GM18858 (cell line): ENCODE data around the gene FMNL3.
"Not testable (repeated sequence)": the region's sequence is repeated elsewhere in the genome, so short reads cannot be mapped to it uniquely, and the experiment has no call there.

Experiments used
- ATAC-seq: cut with Tn5 transposase; IDR thresholded peaks from one replicate; pipeline ENCODE4 v1.9.1; 2021; ENCODE audit not compliant: unreplicated experiment

FMNL3 gene

GRCh38 chr12:49713952-49714351 lies 6.7 kb upstream of the FMNL3 start:
- not testable (repeated sequence) for ATAC-seq

DNA sequence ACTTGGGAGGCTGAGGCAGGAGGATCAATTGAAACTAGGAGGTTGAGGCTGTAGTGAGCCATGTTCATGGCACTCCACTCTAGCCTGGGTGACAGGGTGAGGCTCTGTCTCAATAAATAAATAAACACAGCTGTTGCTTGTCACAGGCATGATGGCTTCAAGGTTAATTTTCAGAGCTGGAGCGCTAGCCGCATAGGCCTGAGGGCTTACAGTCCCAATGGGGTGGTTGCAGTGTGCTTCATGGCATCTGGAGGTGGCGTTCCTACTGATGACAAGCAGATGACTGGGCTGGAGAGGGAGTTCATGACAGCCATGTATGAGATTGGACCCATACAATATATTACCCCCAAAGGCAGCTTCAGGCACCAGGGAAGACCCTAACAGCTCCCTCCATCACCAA lies 1.6 kb upstream of the FMNL3 start:
- ATAC-seq = no peak

DNA sequence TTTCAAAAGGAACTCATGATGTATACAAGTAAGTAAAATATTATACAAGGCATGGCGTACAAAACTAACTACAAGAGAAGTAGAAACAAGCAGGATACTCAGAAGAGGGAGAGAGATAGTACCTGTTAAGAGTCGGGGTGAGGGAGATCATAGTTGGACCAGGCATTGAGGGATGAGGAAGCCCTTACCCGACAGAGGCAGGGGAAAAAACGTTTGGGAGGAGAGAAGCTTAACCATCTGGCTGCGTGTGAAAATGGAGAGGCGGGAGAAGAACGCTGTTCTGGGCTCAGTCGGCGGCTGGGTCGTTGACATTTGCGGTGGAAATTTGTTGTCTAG lies 575 bp upstream of the FMNL3 start:
- no peak for ATAC-seq

DNA sequence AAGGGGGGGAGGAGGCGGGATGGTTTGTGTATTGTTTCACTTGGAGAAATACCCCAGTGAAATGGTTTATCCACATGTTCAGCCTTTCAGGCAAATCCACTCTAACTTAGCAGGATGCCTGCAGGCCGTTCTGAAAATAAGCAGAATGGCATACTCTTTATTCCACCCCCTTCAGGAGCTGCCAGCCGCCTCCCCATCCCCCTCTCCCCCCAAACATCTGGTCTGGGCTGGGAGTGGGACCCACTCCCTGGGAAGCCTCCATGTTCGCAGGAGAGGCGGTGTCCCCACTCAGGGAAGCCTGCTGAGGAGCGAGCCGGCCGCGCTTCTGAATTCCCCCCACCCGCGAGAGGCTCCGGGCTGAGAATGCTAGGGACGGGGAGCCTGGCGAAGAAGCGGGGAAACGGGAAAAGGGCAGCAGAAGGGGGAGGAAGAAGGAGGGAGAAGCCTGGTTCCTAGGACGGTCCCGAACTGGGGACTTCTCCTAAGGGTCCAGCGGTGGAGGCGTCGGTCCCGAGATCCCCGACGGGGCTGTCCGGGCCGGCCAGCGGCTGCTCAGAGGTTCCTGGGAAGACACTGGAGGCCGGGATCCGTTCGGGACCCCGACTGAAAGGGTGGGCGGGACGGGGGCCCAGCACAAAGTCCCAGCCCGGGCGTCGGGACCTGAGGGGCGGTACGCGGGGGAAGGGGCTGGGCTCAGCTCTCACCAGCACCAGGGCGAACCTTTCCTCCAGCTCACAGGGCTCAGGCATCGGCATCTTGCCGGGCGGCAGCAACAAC lies 666 bp downstream of the FMNL3 start:
- peak; percentile 8 for ATAC-seq

DNA sequence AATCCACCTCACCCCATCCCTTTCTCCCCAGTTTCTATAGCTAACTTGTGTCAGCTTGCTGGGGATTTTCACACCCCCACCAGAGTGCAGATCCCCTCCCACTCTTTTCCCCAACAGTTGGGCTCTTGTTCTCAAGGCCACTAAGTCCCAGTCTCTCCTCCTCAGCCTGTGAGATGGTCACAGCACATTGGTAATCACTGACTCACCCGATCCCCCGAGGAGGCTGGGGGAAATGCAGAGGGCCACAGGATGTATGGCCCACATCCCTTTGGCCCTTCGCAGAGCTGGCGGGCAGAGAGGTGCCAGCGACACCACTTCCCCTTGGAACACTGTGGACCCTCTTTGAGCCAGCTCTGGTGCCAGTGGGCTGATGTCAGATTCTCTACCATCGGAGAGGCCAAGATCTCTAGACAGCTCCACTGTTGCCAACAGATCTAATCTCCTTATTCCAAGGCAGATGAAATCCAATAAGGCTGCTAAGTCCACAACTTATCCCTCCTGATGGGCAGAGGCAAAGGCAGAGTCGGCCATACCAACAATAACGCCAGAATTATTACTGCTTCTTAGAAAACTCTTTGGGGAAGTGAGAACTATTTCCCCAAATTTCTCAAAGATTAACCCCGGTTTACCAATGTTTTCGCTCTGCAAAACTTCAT lies 1.6 kb downstream of the FMNL3 start:
- ATAC-seq = no peak

DNA sequence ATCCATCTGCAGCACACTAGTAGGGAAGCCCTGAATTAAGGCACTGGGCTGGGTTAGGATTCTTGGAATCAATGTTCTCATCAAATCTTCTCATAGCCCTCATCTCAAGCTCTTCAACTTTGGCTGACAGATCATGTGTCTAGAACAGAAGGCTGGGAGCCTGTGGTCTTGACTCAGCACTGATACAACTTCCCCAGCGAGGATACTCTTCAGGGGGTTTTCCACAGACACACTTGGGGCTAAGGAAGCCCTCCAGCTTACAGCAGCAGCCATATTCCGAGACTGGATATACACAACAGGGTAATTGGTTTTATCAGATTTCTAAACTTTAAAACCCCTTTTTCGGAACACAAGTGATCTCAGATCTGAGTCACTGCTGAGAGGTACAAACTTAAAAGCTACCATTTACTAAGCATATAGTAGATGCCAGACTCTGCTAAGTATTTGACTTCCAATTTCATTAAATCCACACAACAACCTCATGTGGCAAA lies 3.5 kb downstream of the FMNL3 start:
- ATAC-seq = no peak

DNA sequence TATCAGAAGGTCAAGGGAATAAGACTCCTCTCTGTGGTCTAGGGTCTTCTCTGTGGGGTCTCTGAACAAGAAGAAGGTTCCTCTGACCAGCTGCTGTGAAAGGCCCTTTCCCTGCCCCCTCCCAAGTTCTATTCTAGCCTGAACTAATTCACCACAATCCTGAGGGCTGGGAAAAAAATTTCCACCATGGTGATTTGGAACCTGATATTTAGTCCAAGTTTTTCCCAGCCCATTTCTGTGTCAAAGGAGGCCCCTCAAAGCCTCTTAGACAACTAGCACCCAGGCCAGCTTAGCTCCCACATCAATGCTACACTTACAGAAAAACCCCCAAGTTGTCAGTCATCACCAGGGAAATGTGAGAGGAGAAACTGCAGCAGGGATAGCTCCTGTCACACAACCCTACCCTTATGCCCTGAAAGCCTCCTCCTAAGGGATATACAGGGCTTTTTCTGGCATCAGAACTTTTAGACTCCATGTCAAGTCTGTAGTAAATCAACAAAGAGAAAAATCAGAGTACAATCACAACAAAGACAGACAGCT lies 4.5 kb downstream of the FMNL3 start:
- no peak for ATAC-seq

GRCh38 chr12:49702009-49702408 lies 5.2 kb downstream of the FMNL3 start:
- no peak for ATAC-seq

DNA sequence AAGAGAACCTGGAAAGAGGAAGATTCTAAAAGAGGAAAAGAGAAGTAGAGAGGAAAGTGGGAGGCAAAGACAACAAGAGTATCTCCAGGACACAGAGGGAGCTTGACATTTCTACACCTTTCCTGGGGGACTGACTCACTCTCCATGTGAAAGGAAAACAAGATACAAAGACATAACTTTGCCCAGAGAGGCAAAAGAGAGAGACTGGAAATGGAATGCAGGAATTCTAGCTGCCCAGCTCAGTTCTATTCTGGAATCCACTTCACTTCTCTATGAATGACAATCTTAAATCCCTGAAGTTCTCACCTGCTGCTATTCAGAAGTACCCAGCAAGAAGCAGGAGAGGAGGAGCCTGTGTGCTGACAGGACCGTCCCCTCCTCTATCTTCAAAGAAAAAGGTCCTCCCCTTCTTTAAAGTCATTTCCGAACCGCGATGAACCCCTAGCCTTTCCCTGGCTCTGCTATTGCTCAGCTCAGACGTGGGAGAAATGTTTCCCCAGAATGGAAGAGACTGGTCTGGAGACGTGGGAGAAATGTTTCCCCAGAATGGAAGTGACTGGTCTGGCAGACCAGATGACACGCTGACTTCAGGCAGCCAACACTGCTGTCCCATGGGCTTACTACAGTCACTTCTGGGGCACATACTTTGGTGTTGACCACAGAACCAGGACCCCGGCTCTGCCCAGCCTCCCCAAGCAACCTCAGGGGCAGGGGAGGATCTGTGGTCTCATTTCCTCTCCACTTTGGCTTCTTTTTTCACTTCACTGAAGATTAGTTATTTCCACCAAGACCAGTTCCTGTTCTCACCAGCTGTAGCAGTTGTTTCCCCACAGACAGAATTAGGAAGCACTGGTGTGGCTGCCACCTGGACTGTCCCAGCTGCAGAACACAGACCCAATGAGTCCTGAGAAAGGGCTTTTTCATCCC lies 8.3 kb downstream of the FMNL3 start:
- ATAC-seq = peak; percentile 54

GRCh38 chr12:49697808-49698207 lies 9.4 kb downstream of the FMNL3 start:
- ATAC-seq = no peak

- ATAC-seq = no peak
Measured at GRCh38 chr12:49696723-49697122, 10.5 kb downstream of the FMNL3 start.

GRCh38 chr12:49693931-49694444 lies 13.2 kb downstream of the FMNL3 start:
- no peak for ATAC-seq

DNA sequence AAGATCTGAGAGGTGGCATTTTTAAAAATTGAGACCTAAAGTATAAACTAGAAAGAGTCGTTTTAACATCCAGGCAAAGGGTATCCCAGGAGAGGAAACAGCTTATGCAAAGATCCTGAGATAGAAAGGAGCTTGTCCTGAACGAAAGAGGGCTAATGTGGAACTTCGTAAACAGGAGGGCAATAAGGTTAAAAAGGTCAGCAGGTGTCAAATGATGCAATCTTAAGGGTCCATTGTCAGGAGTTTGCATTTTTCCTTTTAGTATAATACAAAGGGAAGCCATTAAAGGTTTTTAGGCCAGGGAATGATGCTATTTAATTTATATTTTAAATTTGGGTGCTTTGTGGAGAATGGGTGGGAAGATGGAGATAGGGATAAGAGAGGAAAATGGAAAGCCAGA lies 14.4 kb downstream of the FMNL3 start:
- no peak for ATAC-seq

GRCh38 chr12:49689785-49690184 lies 17.4 kb downstream of the FMNL3 start:
- ATAC-seq = no peak

- ATAC-seq = no peak
Measured at GRCh38 chr12:49689237-49689636, 18.0 kb downstream of the FMNL3 start.

DNA sequence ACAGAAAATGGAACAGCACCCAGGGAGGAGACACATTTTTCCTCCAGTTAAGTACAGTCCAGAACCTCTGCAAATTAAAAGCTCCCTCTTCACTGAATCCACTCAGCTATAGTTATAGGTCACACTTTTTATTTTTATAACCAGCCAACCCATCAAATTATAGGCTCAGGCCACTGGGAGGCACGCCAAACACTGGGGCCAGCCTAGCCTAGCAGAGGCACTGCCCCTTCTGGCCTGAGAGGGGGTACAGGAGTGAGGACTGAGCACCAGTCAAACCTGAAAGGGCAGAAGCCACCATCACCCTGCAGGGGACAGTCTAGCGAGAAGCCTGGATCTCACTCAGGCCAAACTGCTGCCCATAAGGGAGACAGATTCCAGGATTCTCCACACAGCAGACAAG lies 19.3 kb downstream of the FMNL3 start:
- no peak for ATAC-seq

DNA sequence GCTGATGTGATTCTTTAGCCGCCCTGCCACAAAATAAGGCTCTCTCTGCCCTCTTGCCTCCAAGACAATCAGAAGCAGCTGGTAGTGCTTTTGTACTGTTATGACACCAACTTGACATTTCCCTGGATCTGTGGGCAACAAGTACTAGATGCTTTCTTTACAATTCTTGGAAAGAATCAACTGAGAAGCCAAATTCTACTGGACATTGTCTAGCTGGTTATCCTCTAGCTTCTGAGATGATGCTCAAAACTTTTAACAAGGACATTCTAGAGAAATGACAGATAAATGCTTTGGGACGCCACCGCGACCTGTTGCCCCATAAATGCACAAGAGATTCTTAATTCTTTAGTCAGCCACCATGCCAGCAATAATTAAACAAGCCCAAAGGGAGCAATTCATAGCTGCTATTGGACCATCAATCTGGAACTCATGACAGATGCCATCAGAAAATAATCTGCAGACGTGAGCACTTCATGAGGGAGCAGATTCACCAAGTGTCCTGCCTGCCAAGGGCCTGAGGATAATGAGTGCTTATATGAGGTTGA lies 22.8 kb downstream of the FMNL3 start:
- no peak for ATAC-seq

- no peak for ATAC-seq
Measured at GRCh38 chr12:49683599-49684309, 23.5 kb downstream of the FMNL3 start.

DNA sequence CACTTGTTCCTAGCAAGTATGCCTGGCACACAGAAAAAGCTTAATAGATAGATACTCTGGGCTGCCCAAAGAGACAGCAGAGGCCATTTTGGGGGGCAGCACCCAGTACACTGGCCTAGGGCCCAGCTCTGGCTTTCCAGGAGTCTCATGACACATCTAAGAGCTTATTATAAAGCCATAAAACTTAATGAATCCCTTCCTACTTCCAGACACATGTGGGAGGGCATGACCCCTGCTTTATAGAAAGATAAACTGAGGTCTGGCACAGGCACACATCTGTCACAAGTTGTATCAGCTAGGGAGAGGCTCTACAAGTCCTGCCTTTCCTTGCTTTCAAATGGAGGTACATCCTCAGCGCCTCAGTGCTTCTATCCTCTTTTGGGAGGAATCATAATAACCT lies 27.1 kb downstream of the FMNL3 start:
- ATAC-seq = no peak

- no peak for ATAC-seq
Measured at GRCh38 chr12:49678711-49679110, 28.5 kb downstream of the FMNL3 start.
